MCF 10A (cell line): ENCODE results near the gene MAT1A. TPM values are rescaled to one million over a fixed set of nuclear protein-coding genes. Genes with fewer than 3 reads are reported as not detected.

ENCODE experiments used
- BruUV-seq: library from RNA; stranded (reverse); fragments of 400-500 nt; replicated peaks from 2 replicates; lab custom pipeline; 2021; lab: Mats Ljungman, UMichigan
- CTCF ChIA-PET: fragments of 300-600 bp; sonication (Branson Sonifier 250); formaldehyde crosslinking; extraction: SDS; loops from one replicate; lab custom pipeline; 2021; ENCODE audit warnings: antibody characterized with exemption, inconsistent platforms; lab: Yijun Ruan, JAX
- POLR2A ChIA-PET: fragments of 300-600, 350-650 bp; sonication (Branson Sonifier 250); formaldehyde crosslinking; extraction: SDS; loops from one replicate; lab custom pipeline; 2020; ENCODE audit warnings: antibody characterized with exemption, inconsistent platforms; lab: Yijun Ruan, JAX
- DNase-seq: peaks from one replicate; pipeline ENCODE4 v3.0.0-alpha.2; 2018; ENCODE audit not compliant: unreplicated experiment
- H3K27ac Mint-ChIP-seq: one replicate; pipeline ENCODE4 v1.8.0; 2022; ENCODE audit warnings: mild to moderate bottlenecking, low read depth, mixed read lengths; ENCODE audit not compliant: unreplicated experiment
- H3K27me3 Mint-ChIP-seq: one replicate; pipeline ENCODE4 v1.8.0; 2022; ENCODE audit warnings: mixed read lengths; ENCODE audit not compliant: insufficient read depth, unreplicated experiment
- H3K36me3 Mint-ChIP-seq: one replicate; pipeline ENCODE4 v1.8.0; 2022; ENCODE audit warnings: mild to moderate bottlenecking, moderate library complexity, mixed read lengths; ENCODE audit not compliant: insufficient read depth, unreplicated experiment
- H3K4me1 Mint-ChIP-seq: one replicate; pipeline ENCODE4 v1.8.0; 2022; ENCODE audit warnings: mixed read lengths; ENCODE audit not compliant: insufficient read depth, unreplicated experiment
- H3K4me3 Mint-ChIP-seq: one replicate; pipeline ENCODE4 v1.8.0; 2022; ENCODE audit warnings: mild to moderate bottlenecking, moderate library complexity, mixed read lengths; ENCODE audit not compliant: unreplicated experiment
- H3K9me3 Mint-ChIP-seq: one replicate; pipeline ENCODE4 v1.8.0; 2022; ENCODE audit warnings: mixed read lengths; ENCODE audit not compliant: unreplicated experiment
- intact Hi-C: fragments of 100-400 bp; cut with micrococcal nuclease; formaldehyde crosslinking; loops from 2 replicates; pipeline ENCODE4 v1.14.1; 2022
- total RNA-seq: library from RNA; stranded (reverse); gene quantifications from 2 replicates; pipeline ENCODE4 v1.2.3, GENCODE V29; 2022
- TF ChIP-seq, protein P1 (sequence below): fragments of 200-600 bp; IDR thresholded peaks from one replicate; pipeline ENCODE4 v1.8.0; 2022; ENCODE audit warnings: antibody characterized with exemption, mild to moderate bottlenecking; ENCODE audit not compliant: unreplicated experiment

MAT1A gene
- total RNA-seq, 1 experiment from 2014 or later, result 0.26 TPM

DNA sequence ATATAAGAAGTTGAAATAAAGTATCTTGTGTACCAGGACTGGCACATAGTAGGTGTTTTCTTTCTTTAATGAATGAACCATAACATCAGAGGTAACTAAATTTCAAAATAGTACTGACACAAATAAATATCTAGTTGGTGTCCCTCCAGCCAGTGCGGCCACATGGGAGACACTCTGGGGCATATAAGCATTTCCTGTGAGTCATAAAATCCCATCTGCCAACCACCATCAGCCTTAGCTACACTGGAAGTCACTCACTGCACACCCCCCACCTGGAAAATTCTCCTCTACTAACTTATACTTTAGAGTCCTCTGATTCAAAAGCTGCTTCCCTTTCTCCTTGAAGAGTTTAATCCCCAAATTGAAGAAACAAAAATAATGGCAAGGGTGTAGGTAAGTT is 34.6 kb upstream of the MAT1A start:
- no peaks in the 10 kb centered on the region for H3K9me3 Mint-ChIP-seq
- peaks cover 5% of the 10 kb centered on the region for H3K4me1 Mint-ChIP-seq
- intact Hi-C loops, result no loop called here
- TF ChIP-seq, protein P1, sequence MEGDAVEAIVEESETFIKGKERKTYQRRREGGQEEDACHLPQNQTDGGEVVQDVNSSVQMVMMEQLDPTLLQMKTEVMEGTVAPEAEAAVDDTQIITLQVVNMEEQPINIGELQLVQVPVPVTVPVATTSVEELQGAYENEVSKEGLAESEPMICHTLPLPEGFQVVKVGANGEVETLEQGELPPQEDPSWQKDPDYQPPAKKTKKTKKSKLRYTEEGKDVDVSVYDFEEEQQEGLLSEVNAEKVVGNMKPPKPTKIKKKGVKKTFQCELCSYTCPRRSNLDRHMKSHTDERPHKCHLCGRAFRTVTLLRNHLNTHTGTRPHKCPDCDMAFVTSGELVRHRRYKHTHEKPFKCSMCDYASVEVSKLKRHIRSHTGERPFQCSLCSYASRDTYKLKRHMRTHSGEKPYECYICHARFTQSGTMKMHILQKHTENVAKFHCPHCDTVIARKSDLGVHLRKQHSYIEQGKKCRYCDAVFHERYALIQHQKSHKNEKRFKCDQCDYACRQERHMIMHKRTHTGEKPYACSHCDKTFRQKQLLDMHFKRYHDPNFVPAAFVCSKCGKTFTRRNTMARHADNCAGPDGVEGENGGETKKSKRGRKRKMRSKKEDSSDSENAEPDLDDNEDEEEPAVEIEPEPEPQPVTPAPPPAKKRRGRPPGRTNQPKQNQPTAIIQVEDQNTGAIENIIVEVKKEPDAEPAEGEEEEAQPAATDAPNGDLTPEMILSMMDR, result no peak
- no peak overlapping the region for H3K27ac Mint-ChIP-seq
- ChIA-PET CTCF (interaction anchor here (0.9 to 2.0 kb wide), 4 partner anchors 9 to 339 kb away, joined by 3 to 6 read pairs (median 4); no protein-coding TSS in a partner anchor), POLR2A (interaction anchor here (1.7 kb wide), 1 partner anchor 9 kb away, joined by 4 read pairs; no protein-coding TSS in a partner anchor)
- no peaks in the 10 kb centered on the region for H3K27me3 Mint-ChIP-seq
- BruUV-seq, result no TSS peak
- no peak overlapping the region for H3K4me3 Mint-ChIP-seq
- DNase-seq, result peak; percentile 53
- no peaks in the 10 kb centered on the region for H3K36me3 Mint-ChIP-seq

DNA sequence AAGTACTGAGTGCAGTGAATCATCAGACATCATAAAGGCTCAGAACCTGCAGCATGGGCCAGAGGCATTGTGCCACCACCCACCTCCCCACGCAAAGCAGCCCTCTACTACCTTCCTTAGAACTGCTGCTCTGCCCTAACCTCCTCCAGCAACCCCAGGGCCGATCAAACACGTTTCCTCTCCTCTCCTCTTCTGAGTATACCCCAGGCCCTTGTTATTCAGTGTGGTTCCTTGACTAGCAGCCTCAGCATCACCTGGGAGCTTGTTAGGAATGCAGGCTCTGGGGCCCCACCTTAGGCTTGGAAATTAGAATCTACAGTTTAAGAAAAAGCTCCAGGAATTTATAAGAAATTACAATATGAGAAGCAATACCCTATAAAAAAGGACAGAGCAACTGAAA is 33.9 kb upstream of the MAT1A start:
- ChIA-PET CTCF (interaction anchor here (1.0 to 2.0 kb wide), 2 partner anchors 8 to 10 kb away, joined by 3 to 6 read pairs; no protein-coding TSS in a partner anchor), POLR2A (interaction anchor here (0.7 to 0.9 kb wide), 2 partner anchors 18 to 26 kb away, joined by 3 to 4 read pairs; no protein-coding TSS in a partner anchor)
- Mint-ChIP-seq H3K4me3 (no peak overlapping the region), H3K27me3 (no peaks in the 10 kb centered on the region), H3K9me3 (no peaks in the 10 kb centered on the region), H3K36me3 (no peaks in the 10 kb centered on the region), H3K27ac (no peak overlapping the region), H3K4me1 (peaks cover 5% of the 10 kb centered on the region)
- TF ChIP-seq, protein P1, result no peak
- intact Hi-C loops, result no loop called here
- no peak for DNase-seq
- BruUV-seq, result no TSS peak

DNA sequence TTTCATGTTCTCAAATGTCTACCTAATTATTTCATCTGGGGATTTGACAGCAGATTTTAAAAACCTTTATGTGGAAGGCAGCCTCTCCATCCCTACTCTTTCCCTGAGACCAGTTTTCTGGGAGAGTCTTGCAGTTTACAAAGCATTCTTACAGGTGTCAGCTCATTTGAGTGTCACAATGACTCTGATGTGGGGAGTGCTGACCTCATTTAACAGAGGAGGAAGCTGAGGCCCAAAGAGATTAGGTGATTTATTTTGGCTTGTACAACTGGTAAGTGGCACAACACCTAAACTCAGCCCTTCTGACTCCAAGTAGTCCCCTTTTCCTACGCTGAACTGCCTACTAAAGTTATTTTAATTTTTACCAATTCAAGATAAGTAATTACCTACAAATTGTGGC is 33.3 kb upstream of the MAT1A start:
- Mint-ChIP-seq H3K9me3 (no peaks in the 10 kb centered on the region), H3K27ac (no peak overlapping the region), H3K4me1 (peaks cover 5% of the 10 kb centered on the region), H3K27me3 (no peaks in the 10 kb centered on the region), H3K4me3 (no peak overlapping the region), H3K36me3 (no peaks in the 10 kb centered on the region)
- TF ChIP-seq, protein P1, result no peak
- BruUV-seq, result no TSS peak
- intact Hi-C loops, result no loop called here
- DNase-seq, result no peak
- ChIA-PET POLR2A (interaction anchor here (0.6 kb wide), 1 partner anchor 31 kb away, joined by 5 read pairs; no protein-coding TSS in a partner anchor), CTCF (interaction anchor here (2.0 kb wide), 1 partner anchor 11 kb away, joined by 6 read pairs; no protein-coding TSS in a partner anchor)

DNA sequence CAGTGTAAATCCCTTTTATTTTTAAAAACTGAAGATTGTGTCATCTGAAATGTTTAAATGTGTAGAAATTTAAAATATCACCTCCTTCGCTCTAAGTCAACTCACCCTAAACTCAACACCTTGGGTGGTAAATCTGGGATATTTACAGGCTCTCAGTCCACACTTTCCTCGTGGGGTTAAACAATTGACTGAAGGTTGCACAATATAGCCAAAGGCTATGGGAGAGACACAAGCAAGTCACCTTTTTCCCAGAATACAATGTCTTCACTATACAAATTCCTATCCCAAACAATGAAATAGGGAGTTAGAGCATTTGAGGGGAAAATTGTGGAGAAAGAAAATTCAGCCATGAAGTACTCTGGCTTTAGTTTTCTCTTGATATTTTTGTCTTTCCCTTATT is 32.7 kb upstream of the MAT1A start:
- CTCF ChIA-PET, result interaction anchor here (0.5 kb wide), 1 partner anchor 63 kb away, joined by 3 read pairs; no protein-coding TSS in a partner anchor
- no peaks in the 10 kb centered on the region for H3K9me3 Mint-ChIP-seq
- BruUV-seq, result no TSS peak

More for the DNA sequence above, 32.7 kb upstream of the MAT1A start:
- peak; percentile 53 for DNase-seq
- no peak overlapping the region for H3K27ac Mint-ChIP-seq
- H3K4me3 Mint-ChIP-seq, result no peak overlapping the region
- H3K36me3 Mint-ChIP-seq, result no peaks in the 10 kb centered on the region
- peaks cover 5% of the 10 kb centered on the region for H3K4me1 Mint-ChIP-seq
- TF ChIP-seq, protein P1, result no peak
- intact Hi-C loops, result no loop called here
- POLR2A ChIA-PET, result interaction anchor here (0.6 to 0.7 kb wide), 3 partner anchors 12 to 558 kb away, joined by 3 to 5 read pairs (median 3); no protein-coding TSS in a partner anchor
- no peaks in the 10 kb centered on the region for H3K27me3 Mint-ChIP-seq
